Measurements from ENCODE around the gene AQR.

DNA sequence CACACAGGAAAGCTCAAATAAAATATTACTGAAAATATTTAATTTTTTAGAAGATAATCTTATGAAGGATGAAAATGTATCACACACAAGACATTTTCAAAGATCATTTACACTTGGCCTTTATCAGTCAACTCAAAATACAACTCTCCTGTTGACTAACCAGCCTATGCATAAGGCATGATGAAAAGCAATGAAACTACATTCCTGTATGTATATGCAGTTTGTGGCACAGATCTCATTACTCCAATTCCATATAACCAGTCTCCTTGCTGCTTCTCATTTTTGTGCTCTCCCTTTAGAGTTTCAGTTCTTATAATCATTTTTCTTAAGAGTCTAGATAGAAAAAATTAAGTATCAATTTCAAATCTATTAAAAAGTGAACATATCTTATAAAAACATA lies 25.8 kb downstream of the AQR start:
- TF ChIP-seq, protein P1, sequence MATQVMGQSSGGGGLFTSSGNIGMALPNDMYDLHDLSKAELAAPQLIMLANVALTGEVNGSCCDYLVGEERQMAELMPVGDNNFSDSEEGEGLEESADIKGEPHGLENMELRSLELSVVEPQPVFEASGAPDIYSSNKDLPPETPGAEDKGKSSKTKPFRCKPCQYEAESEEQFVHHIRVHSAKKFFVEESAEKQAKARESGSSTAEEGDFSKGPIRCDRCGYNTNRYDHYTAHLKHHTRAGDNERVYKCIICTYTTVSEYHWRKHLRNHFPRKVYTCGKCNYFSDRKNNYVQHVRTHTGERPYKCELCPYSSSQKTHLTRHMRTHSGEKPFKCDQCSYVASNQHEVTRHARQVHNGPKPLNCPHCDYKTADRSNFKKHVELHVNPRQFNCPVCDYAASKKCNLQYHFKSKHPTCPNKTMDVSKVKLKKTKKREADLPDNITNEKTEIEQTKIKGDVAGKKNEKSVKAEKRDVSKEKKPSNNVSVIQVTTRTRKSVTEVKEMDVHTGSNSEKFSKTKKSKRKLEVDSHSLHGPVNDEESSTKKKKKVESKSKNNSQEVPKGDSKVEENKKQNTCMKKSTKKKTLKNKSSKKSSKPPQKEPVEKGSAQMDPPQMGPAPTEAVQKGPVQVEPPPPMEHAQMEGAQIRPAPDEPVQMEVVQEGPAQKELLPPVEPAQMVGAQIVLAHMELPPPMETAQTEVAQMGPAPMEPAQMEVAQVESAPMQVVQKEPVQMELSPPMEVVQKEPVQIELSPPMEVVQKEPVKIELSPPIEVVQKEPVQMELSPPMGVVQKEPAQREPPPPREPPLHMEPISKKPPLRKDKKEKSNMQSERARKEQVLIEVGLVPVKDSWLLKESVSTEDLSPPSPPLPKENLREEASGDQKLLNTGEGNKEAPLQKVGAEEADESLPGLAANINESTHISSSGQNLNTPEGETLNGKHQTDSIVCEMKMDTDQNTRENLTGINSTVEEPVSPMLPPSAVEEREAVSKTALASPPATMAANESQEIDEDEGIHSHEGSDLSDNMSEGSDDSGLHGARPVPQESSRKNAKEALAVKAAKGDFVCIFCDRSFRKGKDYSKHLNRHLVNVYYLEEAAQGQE (IDR thresholded peaks at IDR 0.05; ENCODE audit: borderline replicate concordance): no peak
- TF ChIP-seq, protein P2, sequence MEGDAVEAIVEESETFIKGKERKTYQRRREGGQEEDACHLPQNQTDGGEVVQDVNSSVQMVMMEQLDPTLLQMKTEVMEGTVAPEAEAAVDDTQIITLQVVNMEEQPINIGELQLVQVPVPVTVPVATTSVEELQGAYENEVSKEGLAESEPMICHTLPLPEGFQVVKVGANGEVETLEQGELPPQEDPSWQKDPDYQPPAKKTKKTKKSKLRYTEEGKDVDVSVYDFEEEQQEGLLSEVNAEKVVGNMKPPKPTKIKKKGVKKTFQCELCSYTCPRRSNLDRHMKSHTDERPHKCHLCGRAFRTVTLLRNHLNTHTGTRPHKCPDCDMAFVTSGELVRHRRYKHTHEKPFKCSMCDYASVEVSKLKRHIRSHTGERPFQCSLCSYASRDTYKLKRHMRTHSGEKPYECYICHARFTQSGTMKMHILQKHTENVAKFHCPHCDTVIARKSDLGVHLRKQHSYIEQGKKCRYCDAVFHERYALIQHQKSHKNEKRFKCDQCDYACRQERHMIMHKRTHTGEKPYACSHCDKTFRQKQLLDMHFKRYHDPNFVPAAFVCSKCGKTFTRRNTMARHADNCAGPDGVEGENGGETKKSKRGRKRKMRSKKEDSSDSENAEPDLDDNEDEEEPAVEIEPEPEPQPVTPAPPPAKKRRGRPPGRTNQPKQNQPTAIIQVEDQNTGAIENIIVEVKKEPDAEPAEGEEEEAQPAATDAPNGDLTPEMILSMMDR (IDR thresholded peaks at IDR 0.05; ENCODE audit: poor library complexity, severe bottlenecking): no peak
- TF ChIP-seq TAF1 (IDR thresholded peaks at IDR 0.05; ENCODE audit: low read depth) (no peak), RAD21 (conservative IDR thresholded peaks at IDR 0.05) (no peak), EZH2 (IDR thresholded peaks at IDR 0.05; ENCODE audit: borderline replicate concordance, insufficient read depth, low read length, poor library complexity, severe bottlenecking) (no peak), POLR2AphosphoS5 (IDR thresholded peaks at IDR 0.05) (no peak)

Measured in neural cell (in vitro differentiated cells).